Stimulated activated CD4-positive, alpha-beta T cell treated with anti-CD3 and anti-CD28 coated beads, Interleukin-15, amount 100 ng/mL, for 48 hours (primary cell): ENCODE measurements around the gene CLDN3.

Source experiments
- DNase-seq, 2 donors: peaks; one replicate each; pipeline ENCODE4 v3.0.0-alpha.2; 2020; ENCODE audit warnings: low read depth in 2 of 2

The CLDN3 gene

GRCh38 chr7:73770860-73771670, 995 bp upstream of the CLDN3 start:
- no peak for DNase-seq

- no peak for DNase-seq
These were observed 529 bp downstream of the CLDN3 start for GRCh38 chr7:73769481-73770001.

- no peak for DNase-seq
These were observed 1.2 kb downstream of the CLDN3 start for GRCh38 chr7:73768641-73769480.

- DNase-seq = no peak
These were observed 3.4 kb downstream of the CLDN3 start for GRCh38 chr7:73766556-73767229.

GRCh38 chr7:73762659-73762999, 7.4 kb downstream of the CLDN3 start:
- no peak for DNase-seq

GRCh38 chr7:73761854-73762658, 8.0 kb downstream of the CLDN3 start:
- DNase-seq = no peak

- no peak for DNase-seq
These were observed 11.4 kb downstream of the CLDN3 start for GRCh38 chr7:73758581-73759138.

GRCh38 chr7:73749931-73750776, 19.9 kb downstream of the CLDN3 start:
- DNase-seq = no peak

GRCh38 chr7:73746378-73746777, 23.7 kb downstream of the CLDN3 start:
- no peak for DNase-seq

GRCh38 chr7:73742753-73743641, 27.1 kb downstream of the CLDN3 start:
- DNase-seq = no peak

GRCh38 chr7:73742338-73742752, 27.7 kb downstream of the CLDN3 start:
- DNase-seq = no peak

- no peak for DNase-seq
These were observed 28.5 kb downstream of the CLDN3 start for GRCh38 chr7:73741600-73741999.

GRCh38 chr7:73740771-73741170, 29.3 kb downstream of the CLDN3 start:
- DNase-seq = no peak

GRCh38 chr7:73740212-73740611, 29.9 kb downstream of the CLDN3 start:
- no peak for DNase-seq

- no peak for DNase-seq
These were observed 30.7 kb downstream of the CLDN3 start for GRCh38 chr7:73739387-73739767.

GRCh38 chr7:73738612-73739386, 31.3 kb downstream of the CLDN3 start, which contains the start of gene ABHD11:
Gene ABHD11 (minus strand): TSS chr7:73738802. CDS start chr7:73738770, 32 bp downstream.
- peak; percentile 97 to 98 for DNase-seq

GRCh38 chr7:73738220-73738611, 31.9 kb downstream of the CLDN3 start:
- DNase-seq = peak in 1 of 2 donors; percentile 28
